C4-2B (cell line): Measurements from ENCODE around the gene JAKMIP1.

Experiments used
- CTCF ChIP-seq: fragments of 450-650 bp; conservative IDR thresholded peaks from 2 replicates; pipeline ENCODE4 v1.5.1; 2017; ENCODE audit warnings: mild to moderate bottlenecking
- ZFX ChIP-seq: fragments of 450-650 bp; IDR thresholded peaks from 2 replicates; pipeline ENCODE4 v1.6.1; 2017

DNA sequence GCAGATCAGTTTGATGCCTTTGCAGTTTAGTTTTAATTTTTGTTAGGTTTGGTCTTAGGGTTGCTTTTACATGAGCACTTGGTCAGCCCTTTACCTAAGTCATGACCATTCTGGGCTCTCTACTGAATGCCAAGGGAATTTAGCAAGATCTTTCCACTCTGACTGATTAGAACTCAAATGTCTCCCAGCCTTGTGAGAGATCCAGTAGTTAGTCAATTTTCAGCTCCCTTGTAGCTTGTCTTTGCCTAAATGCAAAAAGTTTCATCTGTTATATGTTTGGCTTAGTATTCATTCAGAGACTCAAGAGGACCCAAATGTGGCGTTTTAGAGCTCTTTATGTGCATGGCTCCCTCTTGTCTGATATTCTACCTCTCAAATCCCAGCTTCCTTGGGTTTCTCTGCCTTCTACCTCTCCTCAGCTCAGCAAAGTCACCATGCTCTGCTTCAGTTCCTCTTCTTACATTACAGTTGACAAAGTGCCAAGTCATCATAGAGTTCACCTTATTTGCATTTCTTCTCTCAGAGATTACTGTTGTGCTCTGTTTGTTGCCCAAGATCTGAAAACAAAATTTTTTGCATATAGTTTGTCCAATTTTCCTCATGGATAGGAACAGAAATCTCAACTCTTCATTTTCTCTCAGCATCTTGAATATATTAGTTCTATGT, 17.5 kb upstream of the JAKMIP1 start:
- TF ChIP-seq CTCF (no peak), ZFX (no peak)
